GM15510 (cell line): ENCODE measurements around the gene YJU2.

Experiments
- POLR2A ChIP-seq: IDR thresholded peaks from 3 replicates; pipeline ENCODE4 v1.6.1; 2011; ENCODE audit warnings: borderline replicate concordance; ENCODE audit not compliant: insufficient read length; ENCODE audit errors: extremely low read depth

The YJU2 gene

DNA sequence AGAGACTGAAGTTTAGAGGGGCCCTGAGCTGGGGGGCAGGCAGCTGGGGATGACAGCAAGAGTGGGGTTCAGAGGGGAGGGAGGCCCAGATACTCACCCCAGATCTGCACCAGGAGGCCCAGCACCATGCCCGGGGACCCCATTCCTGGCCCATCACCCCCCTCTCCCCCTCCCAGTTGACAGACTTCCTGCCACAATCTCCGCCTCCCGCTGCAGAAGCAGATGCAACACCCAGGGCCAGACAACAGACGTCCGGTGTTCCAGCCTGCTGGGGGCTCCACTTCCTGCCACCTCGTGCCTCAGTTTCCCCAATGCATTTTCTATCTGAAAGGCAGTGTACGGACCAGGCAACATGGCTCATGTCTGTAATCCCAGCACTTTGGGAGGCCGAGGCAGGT is 55.4 kb downstream of the YJU2 start, which contains the start of gene TMIGD2:
Gene TMIGD2 (minus strand): TSS at position 147 of the 398 bp plus-strand sequence. CDS start 4 bp downstream, at position 143.
- no peak for TF ChIP-seq POLR2A

DNA sequence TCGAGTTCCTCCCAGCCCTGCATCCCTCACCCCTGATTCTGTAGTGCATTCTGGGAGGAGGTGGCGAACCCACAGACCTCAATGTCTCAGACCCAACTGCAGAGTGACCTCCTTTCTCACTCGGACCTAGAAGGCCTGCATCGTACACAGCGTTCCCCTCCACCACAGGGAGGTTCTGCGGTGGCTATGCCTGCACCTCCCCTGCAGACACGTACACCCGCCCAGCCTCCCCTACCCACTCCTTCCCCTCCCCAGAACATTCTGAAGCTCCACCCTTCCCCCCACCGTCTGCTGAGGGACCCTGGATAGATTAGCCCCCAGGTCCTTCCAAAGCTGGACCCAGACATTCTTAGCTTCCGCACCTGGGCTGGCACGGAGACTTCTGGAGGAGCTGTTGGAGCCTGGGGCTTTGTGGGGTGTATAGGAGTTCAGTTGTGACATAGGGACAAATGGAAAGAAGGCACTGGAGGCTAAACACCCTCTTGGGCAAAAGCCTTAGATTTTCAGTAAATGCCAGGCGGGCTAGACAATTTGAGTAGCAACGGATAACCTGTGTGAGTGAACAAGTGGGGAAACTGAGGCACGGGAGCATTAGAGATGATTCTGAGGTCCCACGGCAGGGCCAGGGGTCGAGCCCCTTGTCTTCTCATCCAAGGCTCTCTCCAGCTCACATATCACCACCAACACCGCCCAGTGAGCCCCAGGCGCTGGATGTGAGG is 57.1 kb downstream of the YJU2 start:
- no peak for TF ChIP-seq POLR2A

DNA sequence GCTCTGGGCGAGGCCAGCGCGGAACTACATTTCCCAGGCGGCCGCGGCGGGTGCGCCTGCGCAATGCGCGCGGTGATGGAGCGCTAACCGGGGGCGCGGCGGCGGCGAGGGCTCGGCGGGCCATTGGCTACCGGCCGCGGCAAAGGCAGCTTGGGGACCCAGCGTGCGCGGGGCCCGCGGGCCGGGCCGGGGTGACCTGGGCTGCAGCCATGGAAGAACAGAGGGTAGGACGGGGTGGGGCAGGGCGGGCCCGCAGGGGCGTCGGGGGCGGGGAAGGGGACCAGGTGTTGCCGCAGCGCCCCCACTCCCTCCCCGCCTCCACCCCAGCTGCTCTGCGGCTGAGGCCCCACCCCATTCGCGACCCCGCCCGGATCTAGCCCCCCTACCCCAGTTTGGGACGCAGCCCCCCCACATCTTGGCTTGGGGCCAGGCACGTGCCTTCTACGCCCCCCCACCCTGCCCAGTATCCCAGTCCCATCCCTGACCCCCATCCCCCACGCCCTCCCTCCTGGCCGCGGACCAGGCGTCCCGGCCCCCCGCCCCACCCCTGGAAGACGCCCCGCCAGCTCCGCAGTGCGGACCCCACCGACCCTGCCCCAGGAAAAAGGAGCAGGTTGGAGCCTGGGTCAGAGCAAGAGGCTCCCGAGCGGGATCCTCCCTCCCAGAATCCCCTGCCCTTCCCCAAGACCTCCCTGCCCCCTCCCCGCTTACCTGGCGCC is 57.8 kb downstream of the YJU2 start, which contains the start of gene FSD1:
Gene FSD1 (plus strand): TSS at position 61 of the 719 bp plus-strand sequence. CDS start 149 bp downstream, at position 210.
- no peak for TF ChIP-seq POLR2A

DNA sequence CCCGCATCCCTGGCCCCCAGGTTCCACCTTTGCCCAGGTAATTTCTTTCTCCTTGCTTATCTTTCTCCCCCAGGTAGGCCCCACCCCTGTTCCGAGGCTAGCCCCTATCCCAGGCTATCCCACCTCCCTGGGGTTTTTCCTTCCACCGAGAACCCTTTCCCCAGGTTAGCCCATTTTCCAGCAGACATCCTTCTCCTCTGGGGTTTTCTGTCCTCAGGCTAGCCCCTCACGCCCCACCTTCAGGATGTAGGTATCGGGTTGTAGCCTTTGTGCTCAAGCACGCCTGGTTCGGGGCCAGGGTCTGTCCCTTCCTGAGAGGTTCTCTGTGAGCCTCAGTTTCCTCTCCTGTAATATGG is 58.4 kb downstream of the YJU2 start:
- no peak for TF ChIP-seq POLR2A

DNA sequence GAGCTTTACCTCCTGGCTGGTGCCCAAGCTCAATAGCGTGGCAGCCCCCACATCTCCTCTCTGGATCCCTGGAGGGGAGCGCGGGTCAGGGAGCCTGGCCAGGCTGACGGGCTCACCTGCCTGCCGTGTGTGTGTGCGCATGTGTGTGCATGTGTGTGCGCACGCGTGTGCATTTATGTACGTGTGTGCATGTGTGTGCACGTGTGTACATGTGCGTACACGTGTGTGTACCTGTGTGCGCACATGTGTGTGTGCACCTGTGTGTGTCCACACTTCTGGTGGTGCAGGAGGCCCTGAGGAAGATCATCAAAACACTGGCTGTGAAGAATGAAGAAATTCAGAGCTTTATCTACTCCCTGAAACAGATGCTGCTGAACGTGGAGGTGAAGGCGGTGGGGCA is 58.8 kb downstream of the YJU2 start:
- no peak for TF ChIP-seq POLR2A

DNA sequence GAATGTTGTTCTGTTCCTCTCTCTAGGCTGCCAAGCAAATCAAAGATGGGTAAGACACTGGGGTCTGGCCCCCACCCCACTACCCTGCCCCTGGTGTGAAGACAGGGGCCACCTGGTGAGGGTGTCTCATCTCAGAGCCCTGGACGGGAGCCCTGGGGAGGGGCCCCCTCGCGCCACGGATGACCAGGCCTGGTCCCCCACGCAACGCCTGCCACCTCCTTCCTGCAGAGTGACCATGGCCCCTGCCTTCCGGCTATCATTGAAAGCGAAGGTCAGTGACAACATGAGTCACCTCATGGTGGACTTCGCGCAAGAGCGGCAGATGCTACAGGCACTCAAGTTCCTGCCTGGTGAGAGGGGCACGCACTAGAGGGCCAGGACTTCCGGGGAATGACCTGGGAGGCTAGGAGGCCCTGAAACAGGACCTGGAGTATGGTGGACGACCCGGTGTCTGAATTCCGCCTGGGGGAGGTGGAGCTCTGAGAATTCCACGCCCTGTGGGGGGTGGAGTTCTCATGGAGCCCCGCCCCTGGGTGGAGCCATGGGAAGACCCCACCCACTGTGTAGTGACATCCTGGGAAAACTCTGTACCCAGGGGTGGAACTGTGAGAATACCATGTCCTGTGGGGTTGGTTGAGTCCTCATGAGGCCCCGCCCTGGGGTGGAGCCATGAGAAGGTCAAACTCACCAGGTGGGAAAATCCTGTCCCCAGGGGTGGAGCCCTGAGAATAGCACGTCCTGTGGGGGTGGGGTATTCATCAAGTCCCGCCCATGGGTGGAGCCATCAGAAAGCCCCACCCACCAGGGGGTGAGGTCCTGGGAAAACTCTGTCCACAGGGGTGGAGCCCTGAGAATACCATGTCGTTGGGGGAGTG is 63.6 kb downstream of the YJU2 start:
- TF ChIP-seq POLR2A, result no peak

DNA sequence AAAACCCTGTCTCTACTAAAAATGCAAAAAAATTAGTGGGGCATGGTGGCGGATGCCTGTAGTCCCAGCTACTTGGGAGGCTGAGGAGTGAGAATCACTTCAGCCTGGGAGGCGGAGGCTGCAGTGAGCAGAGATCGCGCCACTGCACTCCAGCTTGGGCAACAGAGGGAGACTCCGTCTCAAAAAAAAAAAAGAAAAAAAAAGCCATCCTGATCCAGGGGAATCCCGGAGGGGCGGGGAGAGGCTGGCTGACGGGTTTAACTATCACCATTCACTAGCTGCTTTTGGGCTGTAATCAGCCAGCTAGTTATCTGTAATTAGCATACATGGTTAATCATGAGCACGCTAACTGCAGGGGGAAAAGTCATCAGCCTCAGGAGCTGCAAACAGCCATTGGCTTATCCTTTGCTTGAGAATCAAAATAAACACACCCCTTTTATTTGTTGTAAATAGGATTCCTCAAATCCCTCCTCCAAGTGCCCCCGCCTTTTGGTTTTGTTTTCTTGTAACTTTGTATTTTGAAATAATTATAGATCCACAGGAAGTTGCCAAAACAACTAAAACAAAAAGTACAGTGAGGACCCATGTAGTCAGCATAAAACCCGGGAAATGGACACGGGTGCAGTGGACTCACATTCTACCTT is 67.1 kb downstream of the YJU2 start:
- no peak for TF ChIP-seq POLR2A

DNA sequence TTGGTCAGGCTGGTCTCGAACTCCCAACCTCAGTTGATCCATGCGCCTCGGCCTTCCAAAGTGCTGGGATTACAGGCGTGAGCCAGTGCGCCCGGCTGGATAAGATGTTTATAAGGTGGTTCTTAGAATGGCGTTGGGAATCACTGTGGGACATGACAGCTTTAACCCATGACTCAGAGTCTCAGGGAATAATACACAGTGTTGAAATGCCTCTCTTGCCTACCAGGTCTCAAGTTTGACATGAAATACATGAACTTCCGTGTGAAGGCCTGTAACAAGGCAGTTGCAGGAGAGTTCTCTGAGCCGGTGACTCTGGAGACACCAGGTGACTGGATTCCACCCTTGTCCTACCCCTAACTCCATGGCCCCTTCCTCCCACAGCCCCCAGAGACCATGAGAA is 70.1 kb downstream of the YJU2 start:
- no peak for TF ChIP-seq POLR2A

DNA sequence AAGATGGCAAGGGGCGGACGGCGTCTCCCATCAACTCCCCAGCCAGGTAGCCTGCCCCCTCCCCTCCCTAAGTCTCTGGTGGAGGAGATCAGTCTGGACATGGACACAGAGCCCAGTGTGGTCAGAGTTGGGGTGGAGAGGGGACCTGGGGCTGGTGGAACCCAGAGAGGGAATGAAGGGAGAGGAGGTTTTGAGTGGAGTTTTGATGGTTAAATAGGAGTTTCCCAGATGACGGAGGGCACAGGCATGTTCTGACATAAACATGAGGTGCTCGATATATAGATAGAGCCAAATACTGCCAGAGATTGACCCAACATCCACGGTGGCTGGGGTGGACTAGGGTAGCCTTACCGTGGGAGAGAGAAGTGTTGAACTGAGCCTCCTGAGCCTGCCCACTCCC is 71.6 kb downstream of the YJU2 start:
- no peak for TF ChIP-seq POLR2A
